OCI-LY1 (cell line): Measurements from ENCODE around the gene P4HA2.

Source experiments
- H2AFZ ChIP-seq: fragments of 200-600 bp; sonication (generic), shearing (Covaris generic); 2 replicates; pipeline ENCODE4 v1.6.0; 2014; ENCODE audit warnings: antibody characterized with exemption, mild to moderate bottlenecking, low read length
- H3F3A ChIP-seq: fragments of 200-600 bp; sonication (generic), shearing (Covaris generic); 2 replicates; pipeline ENCODE4 v1.6.0; 2014; ENCODE audit warnings: mild to moderate bottlenecking, antibody characterized with exemption, low read length, moderate library complexity; ENCODE audit not compliant: insufficient read depth
- H3K27ac ChIP-seq: fragments of 200-600 bp; sonication (generic); 2 replicates; pipeline ENCODE4 v1.5.1; 2014; ENCODE audit warnings: low read length, mixed run types, mild to moderate bottlenecking, low read depth; ENCODE audit not compliant: poor library complexity, severe bottlenecking
- H3K27me3 ChIP-seq: fragments of 200-600 bp; sonication (generic); 2 replicates; pipeline ENCODE4 v1.6.0; 2014; ENCODE audit warnings: antibody characterized with exemption, mild to moderate bottlenecking, low read length, moderate library complexity; ENCODE audit not compliant: insufficient read depth
- H3K36me3 ChIP-seq: fragments of 200-600 bp; sonication (generic); 2 replicates; pipeline ENCODE4 v1.6.1; 2014; ENCODE audit warnings: mild to moderate bottlenecking, antibody characterized with exemption, low read length, moderate library complexity, mixed read lengths; ENCODE audit not compliant: insufficient read depth
- H3K4me1 ChIP-seq: fragments of 200-600 bp; sonication (generic); 2 replicates; pipeline ENCODE4 v1.5.1; 2014; ENCODE audit warnings: mild to moderate bottlenecking, low read length, moderate library complexity; ENCODE audit not compliant: insufficient read depth, severe bottlenecking
- H3K4me2 ChIP-seq: fragments of 200-600 bp; sonication (generic), shearing (Covaris generic); 2 replicates; pipeline ENCODE4 v1.6.1; 2014; ENCODE audit warnings: low read length
- H3K4me3 ChIP-seq: fragments of 200-600 bp; sonication (generic); 2 replicates; pipeline ENCODE4 v1.5.1; 2014; ENCODE audit warnings: low read length, low read depth, mild to moderate bottlenecking, mixed read lengths; ENCODE audit not compliant: poor library complexity, severe bottlenecking
- H3K79me2 ChIP-seq: fragments of 200-600 bp; shearing (Covaris generic); 2 replicates; pipeline ENCODE4 v1.6.1; 2016; ENCODE audit warnings: mixed run types, low read length, mixed read lengths; ENCODE audit not compliant: insufficient read depth
- H3K9ac ChIP-seq: fragments of 200-600 bp; sonication (generic), shearing (Covaris generic); 2 replicates; pipeline ENCODE4 v1.6.1; 2014; ENCODE audit warnings: mild to moderate bottlenecking, low read length, mixed read lengths
- H3K9me2 ChIP-seq: fragments of 200-600 bp; sonication (generic), shearing (Covaris generic); 2 replicates; pipeline ENCODE4 v1.6.1; 2014; ENCODE audit warnings: low read depth, mild to moderate bottlenecking, low read length, mixed read lengths
- H3K9me3 ChIP-seq: fragments of 200-600 bp; shearing (Covaris generic); 2 replicates; pipeline ENCODE4 v1.6.1; 2014; ENCODE audit warnings: low read length, mixed read lengths
- H4K20me1 ChIP-seq: fragments of 200-600 bp; sonication (generic), shearing (Covaris generic); 2 replicates; pipeline ENCODE4 v1.6.0; 2016; ENCODE audit warnings: mild to moderate bottlenecking, low read length; ENCODE audit not compliant: insufficient read depth
- CTCF ChIP-seq: fragments of 200-600 bp; sonication (generic), shearing (Covaris generic); IDR thresholded peaks from 2 replicates; pipeline ENCODE4 v1.5.1; 2017; ENCODE audit warnings: mild to moderate bottlenecking, antibody characterized with exemption, low read length, moderate library complexity, mixed read lengths
- EZH2 ChIP-seq: fragments of 200-600 bp; sonication (generic), shearing (Covaris generic); IDR thresholded peaks from 2 replicates; pipeline ENCODE4 v1.8.0; 2017; ENCODE audit warnings: borderline replicate concordance, mixed run types, mild to moderate bottlenecking, antibody characterized with exemption, low read length, moderate library complexity, mixed read lengths

The P4HA2 gene

GRCh38 chr5:132204371-132205135 is 23.1 kb downstream of the P4HA2 start:
- H3K9me2 ChIP-seq, result no peaks in the 10 kb centered on the region
- peaks cover 53% of the 10 kb centered on the region for H3K4me1 ChIP-seq
- no peak overlapping the region for H2AFZ ChIP-seq
- peak overlapping the region; percentile 79 for H3K27ac ChIP-seq
- no peaks in the 10 kb centered on the region for H3K79me2 ChIP-seq
- H3F3A ChIP-seq, result no peaks in the 10 kb centered on the region
- H3K9me3 ChIP-seq, result no peaks in the 10 kb centered on the region
- H3K4me2 ChIP-seq, result no peak overlapping the region
- no peaks in the 10 kb centered on the region for H4K20me1 ChIP-seq
- no peak overlapping the region for H3K4me3 ChIP-seq
- no peak overlapping the region for H3K9ac ChIP-seq
- H3K36me3 ChIP-seq, result no peaks in the 10 kb centered on the region
- TF ChIP-seq CTCF (no peak), EZH2 (no peak)
- H3K27me3 ChIP-seq, result no peaks in the 10 kb centered on the region

GRCh38 chr5:132203916-132204315 is 23.7 kb downstream of the P4HA2 start:
- H3K4me3 ChIP-seq, result no peak overlapping the region
- no peak overlapping the region for H3K4me2 ChIP-seq
- no peaks in the 10 kb centered on the region for H3K79me2 ChIP-seq
- peak overlapping the region; percentile 29 for H3K27ac ChIP-seq
- H3K9me2 ChIP-seq, result no peaks in the 10 kb centered on the region
- H3K27me3 ChIP-seq, result no peaks in the 10 kb centered on the region
- H3K9ac ChIP-seq, result no peak overlapping the region
- no peaks in the 10 kb centered on the region for H4K20me1 ChIP-seq
- no peak for TF ChIP-seq EZH2
- TF ChIP-seq CTCF, result no peak
- peaks cover 53% of the 10 kb centered on the region for H3K4me1 ChIP-seq
- no peak overlapping the region for H2AFZ ChIP-seq
- no peaks in the 10 kb centered on the region for H3K36me3 ChIP-seq
- no peaks in the 10 kb centered on the region for H3K9me3 ChIP-seq
- H3F3A ChIP-seq, result no peaks in the 10 kb centered on the region

- H4K20me1 ChIP-seq, result no peaks in the 10 kb centered on the region
- TF ChIP-seq EZH2 (no peak), CTCF (no peak)
- H3F3A ChIP-seq, result no peaks in the 10 kb centered on the region
- H3K9me2 ChIP-seq, result no peaks in the 10 kb centered on the region
- no peak overlapping the region for H2AFZ ChIP-seq
- no peaks in the 10 kb centered on the region for H3K36me3 ChIP-seq
- H3K27ac ChIP-seq, result peak overlapping the region; percentile 29
- no peaks in the 10 kb centered on the region for H3K9me3 ChIP-seq
- peaks cover 53% of the 10 kb centered on the region for H3K4me1 ChIP-seq
- no peaks in the 10 kb centered on the region for H3K27me3 ChIP-seq
- no peaks in the 10 kb centered on the region for H3K79me2 ChIP-seq
- H3K4me2 ChIP-seq, result no peak overlapping the region
- no peak overlapping the region for H3K9ac ChIP-seq
- no peak overlapping the region for H3K4me3 ChIP-seq
Measured at GRCh38 chr5:132203464-132203818, 24.2 kb downstream of the P4HA2 start.
